Lower leg skin (tissue), 4 donors: ENCODE measurements around the gene ATP5IF1. TPM values are rescaled to one million over a fixed set of nuclear protein-coding genes. Genes with fewer than 3 reads are reported as not detected.

Experiments
- DNase-seq, 2 donors: peaks; one replicate each; pipeline ENCODE4 v3.0.0-alpha.2; 2019; ENCODE audit warnings: low spot score in 2 of 2
- H3K4me3 ChIP-seq: fragments of 200-600 bp; sonication (generic); 2 replicates; pipeline ENCODE4 v1.5.1; 2017; ENCODE audit warnings: mild to moderate bottlenecking, low read depth; ENCODE audit not compliant: poor library complexity, severe bottlenecking
- CTCF ChIP-seq, 3 donors: fragments of 450-650 bp; IDR thresholded peaks; one replicate each; pipeline ENCODE4 v1.5.1; 2016; ENCODE audit warnings: antibody characterized with exemption in 3 of 3, mild to moderate bottlenecking in 3 of 3, moderate library complexity in 2 of 3
- POLR2A ChIP-seq, 2 donors: fragments of 450-650 bp; IDR thresholded peaks; one replicate each; pipeline ENCODE4 v1.6.1; 2016 to 2017; ENCODE audit warnings: antibody characterized with exemption in 2 of 2, mild to moderate bottlenecking in 1 of 2, moderate library complexity in 1 of 2
- WGBS, 2 donors: methylation state at CpG; one replicate each; pipeline ENCODE4 v1.1.5; 2018; 5-methylcytosine and 5-hydroxymethylcytosine counted together
- intact Hi-C: fragments of 100-400 bp; cut with DNase I; formaldehyde crosslinking; loops from one replicate; pipeline ENCODE4 v1.15.0; 2023; ENCODE audit warnings: low total_unique reads
- total RNA-seq, 4 donors: library from RNA; depleted of rRNA; stranded (reverse); fragments of >200 nt; gene quantifications; one replicate each; pipeline ENCODE4 v1.1.0, GENCODE V29; 2016

ATP5IF1 gene
- total RNA-seq, 4 donors from 2014 or later = 125 to 326 (median 247) TPM

- WGBS, 2 donors = 81 to 87% methylated on average over 14 of the region's 14 CpGs
- no peak for DNase-seq
- H3K4me3 ChIP-seq = no peak overlapping the region
- TF ChIP-seq POLR2A (IDR thresholded peaks at IDR 0.05) (no peak), CTCF (IDR thresholded peaks at IDR 0.05) (no peak)
- intact Hi-C loops = no loop called here
Measured at GRCh38 chr1:28282426-28283407, 46.8 kb downstream of the ATP5IF1 start.

- intact Hi-C loops = no loop called here
- TF ChIP-seq POLR2A (IDR thresholded peaks at IDR 0.05) = no peak
- TF ChIP-seq CTCF (IDR thresholded peaks at IDR 0.05) = no peak
- WGBS, 2 donors = 33 to 59% methylated on average over 2 of the region's 2 CpGs
- H3K4me3 ChIP-seq = no peak overlapping the region
- DNase-seq = no peak
Measured at GRCh38 chr1:28286111-28286510, 50.2 kb downstream of the ATP5IF1 start.

Other genes with a start within 250 kb of the ATP5IF1 start
- gene EYA3, start 147.5 kb upstream of the ATP5IF1 start, total RNA-seq = 10 to 100 TPM; 14.9 to 20.1 (median 17.1) TPM
- gene PTAFR, start 59.4 kb upstream of the ATP5IF1 start, total RNA-seq = 10 to 100 TPM in 1 of 4 donors, 1 to 10 TPM in 3; 2.7 to 10.2 (median 6.8) TPM
- gene DNAJC8, start 3.1 kb upstream of the ATP5IF1 start, total RNA-seq = 10 to 100 TPM; 33.5 to 40.4 (median 35.3) TPM
- 10 to 100 TPM in 2 of 4 donors, 1 to 10 TPM in 2; 8.2 to 13.6 (median 11.1) TPM for gene SESN2, start 23.4 kb downstream of the ATP5IF1 start, total RNA-seq
- gene MED18, start 92.9 kb downstream of the ATP5IF1 start, total RNA-seq = 10 to 100 TPM; 12.2 to 23.3 (median 19.2) TPM
- 10 to 100 TPM; 32.8 to 54.1 (median 51.2) TPM for gene PHACTR4, start 133.6 kb downstream of the ATP5IF1 start, total RNA-seq